K562 (cell line): Measurements from ENCODE around the gene OXLD1. TPM values are rescaled to one million over a fixed set of nuclear protein-coding genes. Genes with fewer than 3 reads are reported as not detected.

Experiments
- ELF2 ChIP-seq: fragments of 250-450 bp; sonication (Bioruptor Pico); IDR thresholded peaks from 2 replicates; pipeline ENCODE4 v1.5.0; 2021; ENCODE audit warnings: mild to moderate bottlenecking
- FOXA1 ChIP-seq: fragments of 450-650 bp; IDR thresholded peaks from 2 replicates; pipeline ENCODE4 v1.6.1; 2016; ENCODE audit warnings: mild to moderate bottlenecking, borderline replicate concordance
- GTF2A2 ChIP-seq: IDR thresholded peaks from 2 replicates; pipeline ENCODE4 v1.6.1; 2016; ENCODE audit warnings: mild to moderate bottlenecking, missing genetic modification characterization, missing compliant biosample characterization
- HDAC3 ChIP-seq: fragments of 450-650 bp; IDR thresholded peaks from 2 replicates; pipeline ENCODE4 v1.6.1; 2018; ENCODE audit warnings: borderline replicate concordance, mild to moderate bottlenecking, moderate library complexity; ENCODE audit not compliant: partially characterized antibody
- HNRNPL ChIP-seq: fragments of 200-400 bp; formaldehyde crosslinking; IDR thresholded peaks from 2 replicates; pipeline ENCODE4 v1.6.1; 2017; ENCODE audit warnings: low read depth, mild to moderate bottlenecking, low read length
- KDM2B ChIP-seq: fragments of 250-450 bp; sonication (Bioruptor Pico); IDR thresholded peaks from 2 replicates; pipeline ENCODE4 v1.8.0; 2021; ENCODE audit warnings: mild to moderate bottlenecking, moderate library complexity
- KDM4B ChIP-seq, 2 experiments: fragments of 450-650 bp in 1 of 2; sonication (generic) in 1 of 2; IDR thresholded peaks; 2 replicates each; pipeline ENCODE4 v1.6.1; 2016 to 2017; ENCODE audit warnings: borderline replicate concordance in 2 of 2, antibody characterized with exemption in 1 of 2, low read depth in 1 of 2, mild to moderate bottlenecking in 1 of 2
- KLF10 ChIP-seq: fragments of 250-450 bp; sonication (Bioruptor Pico); IDR thresholded peaks from 2 replicates; pipeline ENCODE4 v1.6.1; 2021; ENCODE audit warnings: matching md5 sums
- MCM5 ChIP-seq: fragments of 450-650 bp; IDR thresholded peaks from 2 replicates; pipeline ENCODE4 v1.6.1; 2016; ENCODE audit warnings: low read depth
- PTTG1 ChIP-seq: fragments of 450-650 bp; IDR thresholded peaks from 2 replicates; pipeline ENCODE4 v1.6.1; 2016; ENCODE audit warnings: low read depth, mild to moderate bottlenecking, missing genetic modification characterization, missing compliant biosample characterization
- RBBP5 ChIP-seq: fragments of 200-600 bp; sonication (generic); IDR thresholded peaks from 2 replicates; pipeline ENCODE4 v1.6.1; 2012; ENCODE audit warnings: borderline replicate concordance, mild to moderate bottlenecking, low read length, control low read depth, inconsistent platforms; ENCODE audit not compliant: insufficient read depth, poor library complexity, severe bottlenecking
- RBM15 ChIP-seq: fragments of 200-400 bp; formaldehyde crosslinking; IDR thresholded peaks from 2 replicates; pipeline ENCODE4 v1.6.1; 2018; ENCODE audit warnings: mild to moderate bottlenecking, low read length, moderate library complexity; ENCODE audit not compliant: insufficient read depth
- TCF3 ChIP-seq: sonication (generic); formaldehyde crosslinking; IDR thresholded peaks from 2 replicates; pipeline ENCODE4 v1.4.0; 2020; ENCODE audit warnings: mild to moderate bottlenecking, missing genetic modification reagents
- TEAD1 ChIP-seq, 2 experiments: fragments of 450-650 bp in 1 of 2; sonication (generic) in 1 of 2; formaldehyde crosslinking; IDR thresholded peaks; 2 replicates each; pipeline versions ENCODE4 v1.4.0 to v1.8.0; 2020 to 2022; ENCODE audit warnings: mild to moderate bottlenecking in 2 of 2, missing genetic modification reagents in 1 of 2
- ZBTB7A ChIP-seq: IDR thresholded peaks from 2 replicates; pipeline ENCODE4 v1.6.1; 2011; ENCODE audit warnings: low read depth, mild to moderate bottlenecking, low read length, moderate library complexity, borderline replicate concordance; ENCODE audit not compliant: control insufficient read depth
- ZC3H4 ChIP-seq: sonication (generic); formaldehyde crosslinking; IDR thresholded peaks from 2 replicates; pipeline ENCODE4 v1.9.0; 2021; ENCODE audit warnings: missing genetic modification reagents, borderline replicate concordance
- polyA plus RNA-seq, 8 experiments: library from polyadenylated mRNA; depleted of rRNA in 4 of 8; stranded (reverse) in 5 of 8; unstranded in 3 of 8; fragments of >200 nt; fragmentation: Nextera tagmentation in 2 of 8; fragmentation: Illumina TruSeq in 1 of 8; extraction: Ambion mirVana in 2 of 8; extraction: Trizol in 1 of 8; gene quantifications; 2 replicates each; pipeline versions ENCODE4 v1.2.1 to v1.2.3, GENCODE V29; 2011 to 2014; ENCODE audit warnings: inconsistent platforms in 1 of 8, missing spikeins in 1 of 8
- total RNA-seq, 7 experiments: library from RNA; depleted of rRNA in 6 of 7; stranded (reverse); fragments of >200 nt in 6 of 7; fragmentation: Illumina TruSeq in 2 of 7; extraction: Trizol in 2 of 7; gene quantifications; 2 replicates each; pipeline versions ENCODE4 v1.2.1 to v1.2.3, GENCODE V29; 2011 to 2021; ENCODE audit warnings: low replicate concordance in 1 of 7
- TF ChIP-seq, protein P1 (sequence below): fragments of 450-650 bp; IDR thresholded peaks from 2 replicates; pipeline ENCODE4 v1.6.1; 2016; ENCODE audit warnings: antibody characterized with exemption
- TF ChIP-seq, protein P2 (sequence below): sonication (generic); formaldehyde crosslinking; IDR thresholded peaks from 2 replicates; pipeline ENCODE4 v1.8.0; 2022; ENCODE audit warnings: missing genetic modification reagents, mild to moderate bottlenecking, borderline replicate concordance
- TF ChIP-seq, protein P3 (sequence below): fragments of 200-400 bp; formaldehyde crosslinking; IDR thresholded peaks from 2 replicates; pipeline ENCODE4 v1.6.1; 2017; ENCODE audit warnings: mild to moderate bottlenecking, low read depth, low read length, moderate library complexity
- TF ChIP-seq, protein P4 (sequence below): IDR thresholded peaks from 2 replicates; pipeline ENCODE4 v1.6.1; 2014; ENCODE audit warnings: antibody characterized with exemption

OXLD1 gene
- total and polyA plus RNA-seq, 9 of the 15 experiments (the other 6 are each of a cell fraction or from before 2014, with no cell fraction given), result 4.4 to 115 (median 29.3) TPM

DNA sequence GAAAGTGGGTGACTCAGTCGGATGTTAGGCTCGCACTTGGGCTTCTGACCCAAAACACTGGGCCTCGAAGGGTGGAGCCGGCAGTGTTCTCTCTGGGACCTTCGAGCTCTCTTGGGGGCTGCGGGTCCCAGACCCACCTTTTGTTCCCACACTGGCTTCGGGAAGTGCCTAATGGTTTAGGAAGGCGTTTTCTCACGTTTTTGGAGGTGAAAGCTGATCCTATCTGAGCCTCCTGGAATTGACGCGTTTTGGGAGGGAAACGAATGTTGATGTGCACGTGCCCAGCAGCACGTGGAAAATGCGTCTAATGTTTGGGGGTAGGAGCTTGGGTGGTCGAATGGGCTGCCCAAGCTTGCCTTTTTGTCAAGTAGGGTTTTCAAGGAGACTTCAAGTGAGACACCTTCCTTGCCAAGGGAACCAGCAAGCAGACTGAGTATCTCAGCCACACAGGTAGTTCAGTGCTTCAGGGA, 18.1 kb upstream of the OXLD1 start (continued):
- TF ChIP-seq, protein P1, sequence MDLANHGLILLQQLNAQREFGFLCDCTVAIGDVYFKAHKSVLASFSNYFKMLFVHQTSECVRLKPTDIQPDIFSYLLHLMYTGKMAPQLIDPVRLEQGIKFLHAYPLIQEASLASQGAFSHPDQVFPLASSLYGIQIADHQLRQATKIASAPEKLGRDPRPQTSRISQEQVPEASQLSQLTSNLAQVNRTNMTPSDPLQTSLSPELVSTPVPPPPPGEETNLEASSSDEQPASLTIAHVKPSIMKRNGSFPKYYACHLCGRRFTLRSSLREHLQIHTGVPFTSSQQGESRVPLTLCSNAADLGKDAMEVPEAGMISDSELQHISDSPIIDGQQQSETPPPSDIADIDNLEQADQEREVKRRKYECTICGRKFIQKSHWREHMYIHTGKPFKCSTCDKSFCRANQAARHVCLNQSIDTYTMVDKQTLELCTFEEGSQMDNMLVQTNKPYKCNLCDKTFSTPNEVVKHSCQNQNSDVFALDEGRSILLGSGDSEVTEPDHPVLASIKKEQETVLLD, result no peak
- TF ChIP-seq MCM5 (no peak), TEAD1 (CRISPR knock-in tag; IDR thresholded peaks at IDR 0.05) (0 out of 4 replicates have a peak, but pooled peaks of 1 of the 2 experiments have one; percentile 42), FOXA1 (no peak), ELF2 (CRISPR knock-in tag) (no peak), KLF10 (no peak), ZBTB7A (no peak), RBBP5 (no peak), RBM15 (no peak), HNRNPL (no peak), PTTG1 (no peak), ZC3H4 (CRISPR knock-in tag) (no peak), TCF3 (CRISPR knock-in tag) (no peak), GTF2A2 (tag) (no peak), HDAC3 (no peak), KDM4B (IDR thresholded peaks at IDR 0.05; ENCODE audit: borderline replicate concordance in 2 of 2, low read depth in 1 of 2) (no peak), KDM2B (CRISPR knock-in tag) (no peak)
- TF ChIP-seq, protein P2, sequence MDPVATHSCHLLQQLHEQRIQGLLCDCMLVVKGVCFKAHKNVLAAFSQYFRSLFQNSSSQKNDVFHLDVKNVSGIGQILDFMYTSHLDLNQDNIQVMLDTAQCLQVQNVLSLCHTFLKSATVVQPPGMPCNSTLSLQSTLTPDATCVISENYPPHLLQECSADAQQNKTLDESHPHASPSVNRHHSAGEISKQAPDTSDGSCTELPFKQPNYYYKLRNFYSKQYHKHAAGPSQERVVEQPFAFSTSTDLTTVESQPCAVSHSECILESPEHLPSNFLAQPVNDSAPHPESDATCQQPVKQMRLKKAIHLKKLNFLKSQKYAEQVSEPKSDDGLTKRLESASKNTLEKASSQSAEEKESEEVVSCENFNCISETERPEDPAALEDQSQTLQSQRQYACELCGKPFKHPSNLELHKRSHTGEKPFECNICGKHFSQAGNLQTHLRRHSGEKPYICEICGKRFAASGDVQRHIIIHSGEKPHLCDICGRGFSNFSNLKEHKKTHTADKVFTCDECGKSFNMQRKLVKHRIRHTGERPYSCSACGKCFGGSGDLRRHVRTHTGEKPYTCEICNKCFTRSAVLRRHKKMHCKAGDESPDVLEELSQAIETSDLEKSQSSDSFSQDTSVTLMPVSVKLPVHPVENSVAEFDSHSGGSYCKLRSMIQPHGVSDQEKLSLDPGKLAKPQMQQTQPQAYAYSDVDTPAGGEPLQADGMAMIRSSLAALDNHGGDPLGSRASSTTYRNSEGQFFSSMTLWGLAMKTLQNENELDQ (CRISPR knock-in tag), result no peak
- TF ChIP-seq, protein P3, sequence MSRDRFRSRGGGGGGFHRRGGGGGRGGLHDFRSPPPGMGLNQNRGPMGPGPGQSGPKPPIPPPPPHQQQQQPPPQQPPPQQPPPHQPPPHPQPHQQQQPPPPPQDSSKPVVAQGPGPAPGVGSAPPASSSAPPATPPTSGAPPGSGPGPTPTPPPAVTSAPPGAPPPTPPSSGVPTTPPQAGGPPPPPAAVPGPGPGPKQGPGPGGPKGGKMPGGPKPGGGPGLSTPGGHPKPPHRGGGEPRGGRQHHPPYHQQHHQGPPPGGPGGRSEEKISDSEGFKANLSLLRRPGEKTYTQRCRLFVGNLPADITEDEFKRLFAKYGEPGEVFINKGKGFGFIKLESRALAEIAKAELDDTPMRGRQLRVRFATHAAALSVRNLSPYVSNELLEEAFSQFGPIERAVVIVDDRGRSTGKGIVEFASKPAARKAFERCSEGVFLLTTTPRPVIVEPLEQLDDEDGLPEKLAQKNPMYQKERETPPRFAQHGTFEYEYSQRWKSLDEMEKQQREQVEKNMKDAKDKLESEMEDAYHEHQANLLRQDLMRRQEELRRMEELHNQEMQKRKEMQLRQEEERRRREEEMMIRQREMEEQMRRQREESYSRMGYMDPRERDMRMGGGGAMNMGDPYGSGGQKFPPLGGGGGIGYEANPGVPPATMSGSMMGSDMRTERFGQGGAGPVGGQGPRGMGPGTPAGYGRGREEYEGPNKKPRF, result no peak
- TF ChIP-seq, protein P4, sequence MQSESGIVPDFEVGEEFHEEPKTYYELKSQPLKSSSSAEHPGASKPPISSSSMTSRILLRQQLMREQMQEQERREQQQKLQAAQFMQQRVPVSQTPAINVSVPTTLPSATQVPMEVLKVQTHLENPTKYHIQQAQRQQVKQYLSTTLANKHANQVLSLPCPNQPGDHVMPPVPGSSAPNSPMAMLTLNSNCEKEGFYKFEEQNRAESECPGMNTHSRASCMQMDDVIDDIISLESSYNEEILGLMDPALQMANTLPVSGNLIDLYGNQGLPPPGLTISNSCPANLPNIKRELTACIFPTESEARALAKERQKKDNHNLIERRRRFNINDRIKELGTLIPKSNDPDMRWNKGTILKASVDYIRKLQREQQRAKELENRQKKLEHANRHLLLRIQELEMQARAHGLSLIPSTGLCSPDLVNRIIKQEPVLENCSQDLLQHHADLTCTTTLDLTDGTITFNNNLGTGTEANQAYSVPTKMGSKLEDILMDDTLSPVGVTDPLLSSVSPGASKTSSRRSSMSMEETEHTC, result no peak
